DOHH2 (cell line): ENCODE data around the gene SPON1.

Experiments used
- EZH2phosphoT487 ChIP-seq: fragments of 200-600 bp; sonication (generic); IDR thresholded peaks from 2 replicates; pipeline ENCODE4 v1.6.1; 2017; ENCODE audit warnings: borderline replicate concordance, mild to moderate bottlenecking, antibody characterized with exemption, low read length, moderate library complexity, mixed read lengths
- TF ChIP-seq, protein P1 (sequence below): fragments of 200-600 bp; sonication (generic); IDR thresholded peaks from one replicate; pipeline ENCODE4 v1.5.1; 2014; ENCODE audit warnings: antibody characterized with exemption, mild to moderate bottlenecking, low read depth, low read length; ENCODE audit not compliant: poor library complexity, severe bottlenecking

- TF ChIP-seq, protein P1, sequence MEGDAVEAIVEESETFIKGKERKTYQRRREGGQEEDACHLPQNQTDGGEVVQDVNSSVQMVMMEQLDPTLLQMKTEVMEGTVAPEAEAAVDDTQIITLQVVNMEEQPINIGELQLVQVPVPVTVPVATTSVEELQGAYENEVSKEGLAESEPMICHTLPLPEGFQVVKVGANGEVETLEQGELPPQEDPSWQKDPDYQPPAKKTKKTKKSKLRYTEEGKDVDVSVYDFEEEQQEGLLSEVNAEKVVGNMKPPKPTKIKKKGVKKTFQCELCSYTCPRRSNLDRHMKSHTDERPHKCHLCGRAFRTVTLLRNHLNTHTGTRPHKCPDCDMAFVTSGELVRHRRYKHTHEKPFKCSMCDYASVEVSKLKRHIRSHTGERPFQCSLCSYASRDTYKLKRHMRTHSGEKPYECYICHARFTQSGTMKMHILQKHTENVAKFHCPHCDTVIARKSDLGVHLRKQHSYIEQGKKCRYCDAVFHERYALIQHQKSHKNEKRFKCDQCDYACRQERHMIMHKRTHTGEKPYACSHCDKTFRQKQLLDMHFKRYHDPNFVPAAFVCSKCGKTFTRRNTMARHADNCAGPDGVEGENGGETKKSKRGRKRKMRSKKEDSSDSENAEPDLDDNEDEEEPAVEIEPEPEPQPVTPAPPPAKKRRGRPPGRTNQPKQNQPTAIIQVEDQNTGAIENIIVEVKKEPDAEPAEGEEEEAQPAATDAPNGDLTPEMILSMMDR: no peak
- TF ChIP-seq EZH2phosphoT487: no peak
Measured at GRCh38 chr11:13966013-13966412, 3.5 kb downstream of the SPON1 start.
